A673 (cell line): ENCODE results near the gene NEIL1. TPM values are rescaled to one million over a fixed set of nuclear protein-coding genes. Genes with fewer than 3 reads are reported as not detected.
"Not testable (repeated sequence)": the region's sequence is repeated elsewhere in the genome, so short reads cannot be mapped to it uniquely, and the experiment has no call there.

Source experiments
- BruUV-seq: library from RNA; stranded (reverse); fragments of 400-500 nt; replicated peaks from 2 replicates; lab custom pipeline; 2021; lab: Mats Ljungman, UMichigan
- CTCF ChIA-PET: fragments of 300-600 bp; sonication (Branson Sonifier 250); formaldehyde crosslinking; loops from one replicate; lab custom pipeline; 2022; ENCODE audit warnings: antibody characterized with exemption; lab: Charles Lee
- POLR2A ChIA-PET: fragments of 300-600 bp; sonication (Branson Sonifier 250); formaldehyde crosslinking; loops from one replicate; lab custom pipeline; 2022; ENCODE audit warnings: antibody characterized with exemption; ENCODE audit not compliant: low non-redundant PET; lab: Charles Lee
- DNase-seq: peaks from one replicate; pipeline ENCODE4 v3.0.0-alpha.2; 2015; ENCODE audit warnings: low spot score
- H3K27ac ChIP-seq: fragments of 200-600 bp; sonication (generic); 2 replicates; pipeline ENCODE4 v1.5.1; 2016; ENCODE audit warnings: mixed run types, low read depth, mild to moderate bottlenecking, mixed read lengths, antibody characterized with exemption, low read length; ENCODE audit not compliant: poor library complexity, severe bottlenecking
- H3K27me3 ChIP-seq: fragments of 200-600 bp; sonication (generic); replicated peaks from 2 replicates; pipeline ENCODE4 v1.6.1; 2017; ENCODE audit warnings: mixed run types, low read depth, mild to moderate bottlenecking, mixed read lengths, antibody characterized with exemption, low read length; ENCODE audit not compliant: insufficient read depth, poor library complexity
- H3K36me3 ChIP-seq: fragments of 200-600 bp; sonication (generic); 2 replicates; pipeline ENCODE4 v1.6.1; 2016; ENCODE audit warnings: mixed run types, mild to moderate bottlenecking, mixed read lengths, antibody characterized with exemption, low read length; ENCODE audit not compliant: insufficient read depth, poor library complexity, severe bottlenecking
- H3K4me1 ChIP-seq: fragments of 200-600 bp; sonication (generic); 2 replicates; pipeline ENCODE4 v1.6.1; 2017; ENCODE audit warnings: mixed run types, mild to moderate bottlenecking, mixed read lengths, antibody characterized with exemption, low read length; ENCODE audit not compliant: insufficient read depth, poor library complexity, severe bottlenecking
- H3K4me3 ChIP-seq: fragments of 200-600 bp; sonication (generic); 2 replicates; pipeline ENCODE4 v1.5.1; 2016; ENCODE audit warnings: low read depth, mixed run types, mild to moderate bottlenecking, mixed read lengths, low read length; ENCODE audit not compliant: poor library complexity, severe bottlenecking
- H3K9me3 ChIP-seq: fragments of 200-600 bp; sonication (generic); 2 replicates; pipeline ENCODE4 v1.6.1; 2016; ENCODE audit warnings: mixed run types, low read depth, mild to moderate bottlenecking, mixed read lengths, antibody characterized with exemption, low read length; ENCODE audit not compliant: poor library complexity, severe bottlenecking
- CTCF ChIP-seq: fragments of 300-800, 200-600 bp; sonication (generic); conservative IDR thresholded peaks from 2 replicates; pipeline ENCODE4 v1.5.1; 2017; ENCODE audit warnings: low read depth, mild to moderate bottlenecking, antibody characterized with exemption, low read length, moderate library complexity, mixed read lengths
- EZH2 ChIP-seq: fragments of 200-600 bp; sonication (generic); IDR thresholded peaks from 2 replicates; pipeline ENCODE4 v1.6.1; 2017; ENCODE audit warnings: borderline replicate concordance, low read depth, mild to moderate bottlenecking, mixed read lengths, antibody characterized with exemption, low read length; ENCODE audit not compliant: poor library complexity, severe bottlenecking
- intact Hi-C: fragments of 100-400 bp; cut with micrococcal nuclease; formaldehyde crosslinking; loops from one replicate; pipeline ENCODE4 v1.10.0; 2022; ENCODE audit not compliant: unreplicated experiment
- total RNA-seq: library from RNA; stranded (reverse); gene quantifications from 2 replicates; pipeline ENCODE4 v1.2.3, GENCODE V29; 2021

The NEIL1 gene
- total RNA-seq, 1 experiment from 2014 or later: 3.8 TPM

- Histone ChIP-seq H3K27me3 (no peaks in the 10 kb centered on the region), H3K9me3 (no peaks in the 10 kb centered on the region), H3K27ac (no peak overlapping the region), H3K4me3 (no peak overlapping the region), H3K4me1 (peaks cover 13% of the 10 kb centered on the region), H3K36me3 (peaks cover 69% of the 10 kb centered on the region)
- ChIA-PET POLR2A (interaction anchor here (0.8 kb wide), 1 partner anchor 83 kb away, joined by 3 read pairs; no protein-coding TSS in a partner anchor), CTCF (no interaction called here)
- TF ChIP-seq EZH2 (no peak), CTCF (no peak)
- no TSS peak for BruUV-seq
- DNase-seq: no peak
- intact Hi-C loops: no loop called here
Measured at GRCh38 chr15:75371486-75371885, 24.6 kb downstream of the NEIL1 start.

- TF ChIP-seq CTCF: no peak
- no peak for TF ChIP-seq EZH2
- intact Hi-C loops: no loop called here
Measured at GRCh38 chr15:75371901-75372688, 25.3 kb downstream of the NEIL1 start.

GRCh38 chr15:75380773-75381172 lies 33.9 kb downstream of the NEIL1 start:
- POLR2A ChIA-PET: interaction anchor here (0.8 kb wide), 1 partner anchor 73 kb away, joined by 5 read pairs; no protein-coding TSS in a partner anchor
- no peak for TF ChIP-seq CTCF
- TF ChIP-seq EZH2: no peak
- peaks cover 82% of the 10 kb centered on the region for H3K36me3 ChIP-seq
- BruUV-seq: no TSS peak
- CTCF ChIA-PET: no interaction called here
- H3K9me3 ChIP-seq: no peaks in the 10 kb centered on the region
- no peaks in the 10 kb centered on the region for H3K27me3 ChIP-seq
- no peak overlapping the region for H3K4me3 ChIP-seq
- intact Hi-C loops: no loop called here
- no peak for DNase-seq
- no peak overlapping the region for H3K27ac ChIP-seq
- no peaks in the 10 kb centered on the region for H3K4me1 ChIP-seq

More at GRCh38 chr15:75371901-75372688, 25.3 kb downstream of the NEIL1 start:
- ChIA-PET CTCF (interaction anchor here (0.6 kb wide), 1 partner anchor 530 kb away, joined by 3 read pairs; no protein-coding TSS in a partner anchor), POLR2A (interaction anchor here (0.8 kb wide), 1 partner anchor 82 kb away, joined by 3 read pairs; no protein-coding TSS in a partner anchor)
- no TSS peak for BruUV-seq
- Histone ChIP-seq H3K4me3 (no peak overlapping the region), H3K9me3 (no peaks in the 10 kb centered on the region), H3K36me3 (peaks cover 69% of the 10 kb centered on the region), H3K27me3 (no peaks in the 10 kb centered on the region), H3K4me1 (peaks cover 13% of the 10 kb centered on the region), H3K27ac (no peak overlapping the region)
- no peak for DNase-seq

- BruUV-seq, H3K27me3 ChIP-seq, intact Hi-C loops, H3K9me3 ChIP-seq, H3K27ac ChIP-seq, DNase-seq, H3K4me3 ChIP-seq, POLR2A ChIA-PET, CTCF ChIA-PET, H3K4me1 ChIP-seq: not testable (repeated sequence)
- peaks cover 88% of the 10 kb centered on the region for H3K36me3 ChIP-seq
Measured at GRCh38 chr15:75383986-75384385, 37.1 kb downstream of the NEIL1 start.
